K562 (cell line): ENCODE results near the gene FMNL3. TPM values are rescaled to one million over a fixed set of nuclear protein-coding genes. Genes with fewer than 3 reads are reported as not detected.

Experiments
- ATAC-seq: fragments of 200-7000 bp; cut with Tn5 transposase; 3 replicates; pipeline ENCODE4 v1.9.1; 2020; ENCODE audit warnings: moderate library complexity
- BruUV-seq: library from RNA; stranded (reverse); fragments of 400-500 nt; replicated peaks from 2 replicates; lab custom pipeline; 2021; lab: Mats Ljungman, UMichigan
- CTCF ChIA-PET: fragments of 300-600 bp; formaldehyde crosslinking; extraction: SDS; loops from one replicate; lab custom pipeline; 2021; ENCODE audit warnings: low intra/inter-chr PET ratio; lab: Yijun Ruan, JAX
- POLR2A ChIA-PET: fragments of 300-600, 350-650 bp; sonication (Branson Sonifier 250); formaldehyde crosslinking; extraction: SDS; loops from one replicate; lab custom pipeline; 2021; ENCODE audit warnings: antibody characterized with exemption, inconsistent platforms; lab: Yijun Ruan, JAX
- DNase-seq, 4 experiments: peaks; one replicate each; pipeline versions ENCODE4 v3.0.0 to v3.0.0-alpha.2; 2011 to 2018; ENCODE audit warnings: low spot score in 3 of 4, mixed read lengths in 3 of 4; ENCODE audit errors: extremely low read depth in 1 of 4
- FAIRE-seq: peaks from 2 replicates; lab custom pipeline; 2011; peaks lifted over from hg19 to GRCh38; lab: Jason Lieb, UNC
- H2AFZ ChIP-seq: 2 replicates; pipeline ENCODE4 v1.6.0; 2011; ENCODE audit warnings: low read depth, low read length, control low read depth, inconsistent platforms
- H3K27ac ChIP-seq: fragments of 200-600 bp; 3 replicates; pipeline ENCODE4 v1.8.0; 2011; ENCODE audit warnings: low read depth, mild to moderate bottlenecking, control low read depth, inconsistent platforms, low read length, moderate library complexity, mixed read lengths; ENCODE audit errors: extremely low read depth
- H3K27me3 ChIP-seq, 2 experiments: fragments of 300-600 bp in 1 of 2; 2 replicates in 1 of 2; 3 replicates in 1 of 2; pipeline versions ENCODE4 v1.6.0 to v1.8.0; 2011; ENCODE audit warnings: inconsistent platforms in 2 of 2, low read length in 2 of 2, mild to moderate bottlenecking in 1 of 2, mixed read lengths in 1 of 2, moderate library complexity in 1 of 2; ENCODE audit not compliant: control insufficient read depth in 2 of 2, insufficient read depth in 2 of 2
- H3K36me3 ChIP-seq: fragments of 300-600 bp; 3 replicates; pipeline ENCODE4 v1.8.0; 2011; ENCODE audit warnings: mild to moderate bottlenecking, low read length, inconsistent platforms; ENCODE audit not compliant: control insufficient read depth, insufficient read depth
- H3K4me1 ChIP-seq, 2 experiments: fragments of 200-600 bp in 1 of 2; replicated peaks in 1 of 2; 2 replicates in 1 of 2; 3 replicates in 1 of 2; pipeline versions ENCODE4 v1.5.1 to v1.8.0; 2011; ENCODE audit warnings: inconsistent platforms in 2 of 2, low read length in 2 of 2, mild to moderate bottlenecking in 1 of 2, mixed read lengths in 1 of 2, moderate library complexity in 1 of 2; ENCODE audit not compliant: control insufficient read depth in 2 of 2, insufficient read depth in 2 of 2
- H3K4me2 ChIP-seq: 2 replicates; pipeline ENCODE4 v1.6.1; 2011; ENCODE audit warnings: low read length, control low read depth, inconsistent platforms, mixed read lengths; ENCODE audit not compliant: insufficient read depth
- H3K4me3 ChIP-seq: fragments of 200-600 bp; sonication (generic), shearing (Covaris generic); 2 replicates; pipeline ENCODE4 v1.5.1; 2016; ENCODE audit warnings: control low read depth, inconsistent platforms
- H3K79me2 ChIP-seq: fragments of 200-600 bp; 3 replicates; pipeline ENCODE4 v1.8.0; 2011; ENCODE audit warnings: low read length, inconsistent platforms; ENCODE audit not compliant: control insufficient read depth, insufficient read depth
- H3K9ac ChIP-seq, 2 experiments: 2 replicates each; pipeline versions ENCODE4 v1.6.0 to v1.6.1; 2011; ENCODE audit warnings: low read depth in 2 of 2, low read length in 2 of 2, control low read depth in 1 of 2, inconsistent platforms in 1 of 2, mild to moderate bottlenecking in 1 of 2, mixed read lengths in 1 of 2; ENCODE audit not compliant: insufficient read depth in 1 of 2
- H3K9me1 ChIP-seq: one replicate; pipeline ENCODE4 v1.6.0; 2011; ENCODE audit warnings: inconsistent platforms, mild to moderate bottlenecking, low read length, moderate library complexity; ENCODE audit not compliant: control insufficient read depth, insufficient read depth
- H3K9me3 ChIP-seq: replicated peaks from 2 replicates; pipeline ENCODE4 v1.5.1; 2011; ENCODE audit warnings: low read depth, low read length, inconsistent platforms; ENCODE audit not compliant: control insufficient read depth, insufficient read depth
- H4K20me1 ChIP-seq: replicated peaks from 2 replicates; pipeline ENCODE4 v1.6.1; 2011; ENCODE audit warnings: low read length, inconsistent platforms, mixed read lengths; ENCODE audit not compliant: control insufficient read depth, insufficient read depth
- MBD1 ChIP-seq: fragments of 250-450 bp; sonication (Bioruptor Pico); IDR thresholded peaks from 2 replicates; pipeline ENCODE4 v1.8.0; 2022; ENCODE audit warnings: inconsistent platforms
- MLLT1 ChIP-seq, 2 experiments: fragments of 450-650 bp; IDR thresholded peaks; 2 replicates each; pipeline ENCODE4 v1.6.1; 2016
- NCOA2 ChIP-seq, 2 experiments: fragments of 450-650 bp; IDR thresholded peaks; 2 replicates each; pipeline ENCODE4 v1.6.1; 2018; ENCODE audit warnings: mild to moderate bottlenecking in 2 of 2, moderate library complexity in 1 of 2; ENCODE audit not compliant: partially characterized antibody in 2 of 2
- NR2F6 ChIP-seq: fragments of 450-650 bp; formaldehyde crosslinking; IDR thresholded peaks from 2 replicates; pipeline ENCODE4 v1.4.0; 2020; ENCODE audit warnings: mild to moderate bottlenecking
- PRDM10 ChIP-seq: fragments of 450-650 bp; IDR thresholded peaks from 2 replicates; pipeline ENCODE4 v1.6.1; 2018; ENCODE audit not compliant: partially characterized antibody
- SIX5 ChIP-seq, 2 experiments: IDR thresholded peaks; 2 replicates each; pipeline ENCODE4 v1.6.1; 2011; ENCODE audit warnings: low read length in 2 of 2, borderline replicate concordance in 1 of 2, low read depth in 1 of 2, mild to moderate bottlenecking in 1 of 2, moderate library complexity in 1 of 2; ENCODE audit not compliant: insufficient read depth in 1 of 2
- ZKSCAN3 ChIP-seq: fragments of 250-450 bp; sonication (Bioruptor Pico); IDR thresholded peaks from 2 replicates; pipeline ENCODE4 v1.4.0; 2020
- ZNF274 ChIP-seq: IDR thresholded peaks from 2 replicates; pipeline ENCODE4 v1.6.1; 2011; ENCODE audit warnings: low read depth, mild to moderate bottlenecking, low read length, moderate library complexity, borderline replicate concordance
- ZNF699 ChIP-seq: fragments of 250-450 bp; sonication (Bioruptor Pico); IDR thresholded peaks from 2 replicates; pipeline ENCODE4 v1.8.0; 2021; ENCODE audit warnings: mild to moderate bottlenecking, moderate library complexity; ENCODE audit not compliant: insufficient replicate concordance
- WGBS: fragments of 100-300 bp; shearing (Covaris generic); methylation state at CpG from one replicate; pipeline ENCODE4 v1.1.6; 2016; ENCODE audit warnings: low coverage, mixed read lengths; ENCODE audit not compliant: insufficient coverage; ENCODE audit errors: missing lambda C conversion rate; 5-methylcytosine and 5-hydroxymethylcytosine counted together
- in situ Hi-C: fragments of 300-500 bp; cut with MboI; formaldehyde crosslinking; loops from 4 replicates; pipeline ENCODE4 v1.15.0; 2018; ENCODE audit warnings: inconsistent platforms, mixed read lengths
- intact Hi-C: fragments of 100-400 bp; cut with micrococcal nuclease; formaldehyde crosslinking; loops from 2 replicates; pipeline ENCODE4 v1.14.2; 2022
- polyA plus RNA-seq, 8 experiments: library from polyadenylated mRNA; depleted of rRNA in 4 of 8; stranded (reverse) in 5 of 8; unstranded in 3 of 8; fragments of >200 nt; fragmentation: Nextera tagmentation in 2 of 8; fragmentation: Illumina TruSeq in 1 of 8; extraction: Ambion mirVana in 2 of 8; extraction: Trizol in 1 of 8; gene quantifications; 2 replicates each; pipeline versions ENCODE4 v1.2.1 to v1.2.3, GENCODE V29; 2011 to 2014; ENCODE audit warnings: inconsistent platforms in 1 of 8, missing spikeins in 1 of 8
- total RNA-seq, 7 experiments: library from RNA; depleted of rRNA in 6 of 7; stranded (reverse); fragments of >200 nt in 6 of 7; fragmentation: Illumina TruSeq in 2 of 7; extraction: Trizol in 2 of 7; gene quantifications; 2 replicates each; pipeline versions ENCODE4 v1.2.1 to v1.2.3, GENCODE V29; 2011 to 2021; ENCODE audit warnings: low replicate concordance in 1 of 7

Gene FMNL3
- total and polyA plus RNA-seq, 9 of the 15 experiments (the other 6 are each of a cell fraction or from before 2014, with no cell fraction given) = 0.49 to 14.4 (median 6.8) TPM

GRCh38 chr12:49669796-49670195, 37.4 kb downstream of the FMNL3 start:
- FAIRE-seq (no peak), DNase-seq (no peak), ATAC-seq (no peak)
- Histone ChIP-seq H3K9me1 (no peaks in the 10 kb centered on the region), H3K36me3 (no peaks in the 10 kb centered on the region), H3K4me3 (no peak overlapping the region), H3K79me2 (no peaks in the 10 kb centered on the region; the same call in 2 of the 3 replicates), H3K9me3 (no peaks in the 10 kb centered on the region), H4K20me1 (no peaks in the 10 kb centered on the region), H3K4me1 (peaks cover 20 to 40% of the 10 kb centered on the region in 2 experiments), H3K4me2 (no peak overlapping the region), H2AFZ (no peak overlapping the region), H3K27ac (no peak overlapping the region), H3K9ac (no peak overlapping the region), H3K27me3 (no peaks in the 10 kb centered on the region)
- in situ Hi-C loops = no loop called here
- WGBS = 88% methylated on average over 4 of the region's 4 CpGs
- ChIA-PET CTCF (no interaction called here), POLR2A (no interaction called here)
- intact Hi-C loops = loop anchor here (5.0 kb wide), 1 partner anchor 38 kb away; the partner anchor contains the start of gene FMNL3
- BruUV-seq = no TSS peak
- TF ChIP-seq NR2F6 (CRISPR knock-in tag) (no peak), NCOA2 (IDR thresholded peaks at IDR 0.05; ENCODE audit: partially characterized antibody in 2 of 2) (no peak), PRDM10 (no peak), ZNF274 (no peak), ZKSCAN3 (CRISPR knock-in tag) (no peak), ZNF699 (no peak), MLLT1 (IDR thresholded peaks at IDR 0.05) (no peak), SIX5 (IDR thresholded peaks at IDR 0.05; ENCODE audit: borderline replicate concordance in 1 of 2, insufficient read depth in 1 of 2, low read depth in 1 of 2, low read length in 2 of 2) (no peak), MBD1 (no peak)
